MM.1S (cell line): Measurements from ENCODE around the gene COX10.
"Not testable (repeated sequence)": the region's sequence is repeated elsewhere in the genome, so short reads cannot be mapped to it uniquely, and the experiment has no call there.

Source experiments
- DNase-seq: peaks from one replicate; pipeline ENCODE4 v3.0.0-alpha.2; 2015
- H2AFZ ChIP-seq: fragments of 300-600 bp; sonication (generic); 2 replicates; pipeline ENCODE4 v1.6.0; 2016; ENCODE audit warnings: antibody characterized with exemption, low read length
- H3F3A ChIP-seq: fragments of 300-600 bp; sonication (generic); 2 replicates; pipeline ENCODE4 v1.6.1; 2016; ENCODE audit warnings: mild to moderate bottlenecking, antibody characterized with exemption, low read length, moderate library complexity, mixed read lengths; ENCODE audit not compliant: insufficient read depth
- H3K27ac ChIP-seq: fragments of 300-600 bp; sonication (generic); 2 replicates; pipeline ENCODE4 v1.5.1; 2016; ENCODE audit warnings: mild to moderate bottlenecking, low read length
- H3K27me3 ChIP-seq: fragments of 300-600 bp; sonication (generic); replicated peaks from 2 replicates; pipeline ENCODE4 v1.6.0; 2016; ENCODE audit warnings: low read length; ENCODE audit not compliant: insufficient read depth
- H3K36me3 ChIP-seq: fragments of 300-600 bp; sonication (generic); replicated peaks from 2 replicates; pipeline ENCODE4 v1.6.1; 2016; ENCODE audit warnings: mild to moderate bottlenecking, low read length, mixed read lengths; ENCODE audit not compliant: insufficient read depth
- H3K4me1 ChIP-seq: fragments of 300-600 bp; sonication (generic); 2 replicates; pipeline ENCODE4 v1.6.1; 2016; ENCODE audit warnings: low read length, mixed read lengths
- H3K4me2 ChIP-seq: fragments of 300-600 bp; sonication (generic); 2 replicates; pipeline ENCODE4 v1.6.0; 2016; ENCODE audit warnings: low read depth, low read length
- H3K4me3 ChIP-seq: fragments of 300-600 bp; sonication (generic); 2 replicates; pipeline ENCODE4 v1.5.1; 2016; ENCODE audit warnings: low read length, mixed read lengths
- H3K79me2 ChIP-seq: fragments of 300-600 bp; sonication (generic); 2 replicates; pipeline ENCODE4 v1.6.1; 2016; ENCODE audit warnings: mixed run types, low read length, mixed read lengths
- H3K9ac ChIP-seq: fragments of 300-600 bp; sonication (generic); 2 replicates; pipeline ENCODE4 v1.6.1; 2016; ENCODE audit warnings: low read length, mixed read lengths
- H3K9me2 ChIP-seq: fragments of 300-600 bp; sonication (generic); replicated peaks from 2 replicates; pipeline ENCODE4 v1.6.1; 2016; ENCODE audit warnings: mild to moderate bottlenecking, low read length, mixed read lengths; ENCODE audit not compliant: insufficient read depth
- H3K9me3 ChIP-seq: fragments of 300-600 bp; sonication (generic); replicated peaks from 2 replicates; pipeline ENCODE4 v1.6.1; 2016; ENCODE audit warnings: mild to moderate bottlenecking, low read length, mixed read lengths; ENCODE audit not compliant: insufficient read depth
- H4K20me1 ChIP-seq: fragments of 300-600 bp; sonication (generic); 2 replicates; pipeline ENCODE4 v1.6.1; 2016; ENCODE audit warnings: mild to moderate bottlenecking, low read length, moderate library complexity, mixed read lengths; ENCODE audit not compliant: insufficient read depth
- CTCF ChIP-seq: fragments of 300-600 bp; sonication (generic); IDR thresholded peaks from 2 replicates; pipeline ENCODE4 v1.5.1; 2016; ENCODE audit warnings: antibody characterized with exemption, low read length, mixed read lengths
- EZH2 ChIP-seq: fragments of 300-600 bp; sonication (generic); optimal IDR thresholded peaks from 2 replicates; pipeline ENCODE3; 2017; ENCODE audit warnings: low read depth, mild to moderate bottlenecking, antibody characterized with exemption, low read length, mixed read lengths
- EZH2phosphoT487 ChIP-seq: fragments of 300-600 bp; sonication (generic); IDR thresholded peaks from 2 replicates; pipeline ENCODE4 v1.6.1; 2018; ENCODE audit warnings: antibody characterized with exemption, low read length

COX10 gene

GRCh38 chr17:14225254-14225980 lies 156.1 kb downstream of the COX10 start:
- H4K20me1 ChIP-seq: no peaks in the 10 kb centered on the region
- DNase-seq: no peak
- H3K27me3 ChIP-seq: no peaks in the 10 kb centered on the region
- H3K36me3 ChIP-seq: no peaks in the 10 kb centered on the region
- TF ChIP-seq EZH2phosphoT487 (no peak), CTCF (no peak), EZH2 (no peak)
- H3K9ac ChIP-seq: no peak overlapping the region
- no peak overlapping the region for H3K4me2 ChIP-seq
- no peak overlapping the region for H2AFZ ChIP-seq
- H3K4me1 ChIP-seq: no peaks in the 10 kb centered on the region
- H3K9me3 ChIP-seq: no peaks in the 10 kb centered on the region
- H3K79me2 ChIP-seq: no peaks in the 10 kb centered on the region
- no peak overlapping the region for H3K4me3 ChIP-seq
- H3F3A ChIP-seq: no peaks in the 10 kb centered on the region
- H3K27ac ChIP-seq: no peak overlapping the region
- H3K9me2 ChIP-seq: no peaks in the 10 kb centered on the region

- H3F3A ChIP-seq: no peaks in the 10 kb centered on the region
- H4K20me1 ChIP-seq: no peaks in the 10 kb centered on the region
- H3K27me3 ChIP-seq: no peaks in the 10 kb centered on the region
- no peaks in the 10 kb centered on the region for H3K36me3 ChIP-seq
- no peak overlapping the region for H3K27ac ChIP-seq
- no peaks in the 10 kb centered on the region for H3K9me2 ChIP-seq
- TF ChIP-seq EZH2phosphoT487 (no peak), EZH2 (no peak)
- no peak overlapping the region for H2AFZ ChIP-seq
- no peak overlapping the region for H3K9ac ChIP-seq
- DNase-seq: no peak
- no peaks in the 10 kb centered on the region for H3K9me3 ChIP-seq
- no peak overlapping the region for H3K4me3 ChIP-seq
- H3K4me2 ChIP-seq: no peak overlapping the region
- no peaks in the 10 kb centered on the region for H3K4me1 ChIP-seq
- no peaks in the 10 kb centered on the region for H3K79me2 ChIP-seq
Observed at GRCh38 chr17:14227052-14227451, 157.7 kb downstream of the COX10 start.

- H3K27ac ChIP-seq: no peak overlapping the region
- no peaks in the 10 kb centered on the region for H3K27me3 ChIP-seq
- H4K20me1 ChIP-seq: no peaks in the 10 kb centered on the region
- DNase-seq: no peak
- no peaks in the 10 kb centered on the region for H3K9me2 ChIP-seq
- H3K36me3 ChIP-seq: no peaks in the 10 kb centered on the region
- no peak overlapping the region for H3K4me2 ChIP-seq
- H3K4me3 ChIP-seq: no peak overlapping the region
- no peaks in the 10 kb centered on the region for H3K79me2 ChIP-seq
- TF ChIP-seq CTCF (no peak), EZH2 (no peak), EZH2phosphoT487 (no peak)
- H3K9ac ChIP-seq: no peak overlapping the region
- no peak overlapping the region for H2AFZ ChIP-seq
- no peaks in the 10 kb centered on the region for H3K9me3 ChIP-seq
- H3F3A ChIP-seq: no peaks in the 10 kb centered on the region
- no peaks in the 10 kb centered on the region for H3K4me1 ChIP-seq
Observed at GRCh38 chr17:14228903-14229302, 159.6 kb downstream of the COX10 start.

- not testable (repeated sequence) for H3K9ac ChIP-seq, H3K27ac ChIP-seq, H3K79me2 ChIP-seq, H3K9me3 ChIP-seq, H3K4me3 ChIP-seq, DNase-seq, H3K4me2 ChIP-seq, H3K27me3 ChIP-seq, H3K9me2 ChIP-seq, H3K4me1 ChIP-seq, H2AFZ ChIP-seq, H3F3A ChIP-seq, H4K20me1 ChIP-seq, H3K36me3 ChIP-seq
Observed at GRCh38 chr17:14231187-14231586, 161.9 kb downstream of the COX10 start.

DNA sequence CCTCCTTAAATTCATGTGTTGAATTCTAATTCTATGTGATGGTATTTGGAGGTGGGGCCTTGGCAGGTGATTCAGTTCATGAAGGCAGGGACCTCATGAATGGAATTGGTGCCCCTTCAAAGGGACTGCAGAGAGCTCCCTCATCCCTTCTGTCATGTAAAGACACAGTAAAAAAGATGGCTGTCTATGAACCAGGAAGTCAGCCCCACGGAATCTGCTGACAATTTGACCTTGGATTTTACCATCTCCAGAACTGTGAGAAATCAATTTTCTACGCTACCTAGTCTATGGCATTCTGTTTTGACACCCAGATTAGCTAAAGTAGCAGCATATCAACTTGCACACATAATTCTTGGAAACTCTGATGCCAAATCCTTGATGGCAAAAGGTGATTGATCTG lies 165.7 kb downstream of the COX10 start:
- H3K4me2 ChIP-seq, H3K9ac ChIP-seq, H3K36me3 ChIP-seq, H3K9me2 ChIP-seq, H3K27me3 ChIP-seq, H3K4me1 ChIP-seq, H3F3A ChIP-seq, H3K4me3 ChIP-seq, H4K20me1 ChIP-seq, DNase-seq, H3K79me2 ChIP-seq, H3K9me3 ChIP-seq, H3K27ac ChIP-seq, H2AFZ ChIP-seq: not testable (repeated sequence)

DNA sequence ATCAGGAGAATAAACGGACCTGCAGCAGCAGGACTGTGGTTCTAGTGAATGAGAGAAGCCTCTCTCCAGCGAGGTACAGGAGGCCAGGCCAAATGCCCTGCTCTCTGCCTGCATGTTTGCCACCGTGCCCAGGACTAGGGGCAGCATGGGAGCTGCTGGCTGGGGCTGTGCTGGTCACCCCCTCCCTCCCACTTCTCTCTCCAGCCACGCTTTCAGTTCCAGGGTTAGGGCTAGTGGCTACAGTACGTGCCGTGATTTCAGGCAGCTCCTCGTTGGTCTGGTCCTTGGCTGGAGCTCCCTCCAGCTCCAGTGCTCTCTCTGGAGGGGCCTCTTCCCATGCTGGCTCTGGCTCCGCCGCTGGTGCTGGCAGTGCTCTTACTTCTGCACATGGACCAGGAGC lies 166.7 kb downstream of the COX10 start:
- H3K9me3 ChIP-seq, H4K20me1 ChIP-seq, H2AFZ ChIP-seq, H3K27ac ChIP-seq, H3K9me2 ChIP-seq, H3K27me3 ChIP-seq, H3K4me2 ChIP-seq, H3K4me1 ChIP-seq, H3F3A ChIP-seq, H3K4me3 ChIP-seq, H3K36me3 ChIP-seq, H3K9ac ChIP-seq, DNase-seq, H3K79me2 ChIP-seq: not testable (repeated sequence)
